Measurements from ENCODE around the gene TEAD4.
"Not testable (repeated sequence)": the region's sequence is repeated elsewhere in the genome, so short reads cannot be mapped to it uniquely, and the experiment has no call there.

TEAD4 gene

GRCh38 chr12:3045494-3045893 lies 86.3 kb downstream of the TEAD4 start:
- in situ Hi-C loops (cut with MboI; ENCODE audit: low sequenced_read_pairs), result no loop called here

- in situ Hi-C loops (cut with MboI; ENCODE audit: low sequenced_read_pairs), result no loop called here
Measured at GRCh38 chr12:3045989-3046388, 86.8 kb downstream of the TEAD4 start.

- in situ Hi-C loops (cut with MboI; ENCODE audit: low sequenced_read_pairs), result no loop called here
Measured at GRCh38 chr12:3046441-3047200, 87.4 kb downstream of the TEAD4 start.

GRCh38 chr12:3047961-3048360 lies 88.8 kb downstream of the TEAD4 start:
- in situ Hi-C loops (cut with MboI; ENCODE audit: low sequenced_read_pairs), result no loop called here

- in situ Hi-C loops (cut with MboI; ENCODE audit: low sequenced_read_pairs), result no loop called here
Measured at GRCh38 chr12:3048540-3048939, 89.3 kb downstream of the TEAD4 start.

GRCh38 chr12:3049176-3049575 lies 90.0 kb downstream of the TEAD4 start:
- in situ Hi-C loops (cut with MboI; ENCODE audit: low sequenced_read_pairs), result no loop called here

GRCh38 chr12:3049611-3050249 lies 90.5 kb downstream of the TEAD4 start:
- in situ Hi-C loops (cut with MboI; ENCODE audit: low sequenced_read_pairs), result no loop called here

GRCh38 chr12:3054374-3054773 lies 95.2 kb downstream of the TEAD4 start:
- in situ Hi-C loops (cut with MboI; ENCODE audit: low sequenced_read_pairs), result no loop called here

- in situ Hi-C loops (cut with MboI; ENCODE audit: low sequenced_read_pairs), result no loop called here
Measured at GRCh38 chr12:3055026-3055703, 96.0 kb downstream of the TEAD4 start.

GRCh38 chr12:3055704-3056467 lies 96.7 kb downstream of the TEAD4 start:
- in situ Hi-C loops (cut with MboI; ENCODE audit: low sequenced_read_pairs), result no loop called here

GRCh38 chr12:3061059-3061458 lies 101.9 kb downstream of the TEAD4 start:
- in situ Hi-C loops (cut with MboI; ENCODE audit: low sequenced_read_pairs), result no loop called here

- in situ Hi-C loops (cut with MboI; ENCODE audit: low sequenced_read_pairs), result no loop called here
Measured at GRCh38 chr12:3061501-3062215, 102.5 kb downstream of the TEAD4 start.

GRCh38 chr12:3065300-3065699 lies 106.1 kb downstream of the TEAD4 start:
- in situ Hi-C loops (cut with MboI; ENCODE audit: low sequenced_read_pairs), result no loop called here

- in situ Hi-C loops (cut with MboI; ENCODE audit: low sequenced_read_pairs), result not testable (repeated sequence)
Measured at GRCh38 chr12:3065846-3066245, 106.6 kb downstream of the TEAD4 start.

GRCh38 chr12:3069714-3070113 lies 110.5 kb downstream of the TEAD4 start:
- in situ Hi-C loops (cut with MboI; ENCODE audit: low sequenced_read_pairs), result no loop called here

GRCh38 chr12:3071107-3071506 lies 111.9 kb downstream of the TEAD4 start:
- in situ Hi-C loops (cut with MboI; ENCODE audit: low sequenced_read_pairs), result no loop called here

GRCh38 chr12:3071710-3072109 lies 112.5 kb downstream of the TEAD4 start:
- in situ Hi-C loops (cut with MboI; ENCODE audit: low sequenced_read_pairs), result no loop called here

- in situ Hi-C loops (cut with MboI; ENCODE audit: low sequenced_read_pairs), result no loop called here
Measured at GRCh38 chr12:3073438-3074250, 114.4 kb downstream of the TEAD4 start.

GRCh38 chr12:3075315-3075714 lies 116.1 kb downstream of the TEAD4 start:
- in situ Hi-C loops (cut with MboI; ENCODE audit: low sequenced_read_pairs), result no loop called here
